Keratinocyte (primary cell): ENCODE results near the gene HACD1. TPM values are rescaled to one million over a fixed set of nuclear protein-coding genes. Genes with fewer than 3 reads are reported as not detected.

Source experiments
- DNase-seq: peaks from one replicate; pipeline ENCODE4 v3.0.0-alpha.2; 2011; ENCODE audit warnings: low read depth, missing footprints, low spot score
- FAIRE-seq: peaks from 2 replicates; lab custom pipeline; 2011; peaks lifted over from hg19 to GRCh38; lab: Jason Lieb, UNC
- H2AFZ ChIP-seq: 2 replicates; pipeline ENCODE4 v1.6.0; 2012; ENCODE audit warnings: low read length, control low read depth, inconsistent platforms; ENCODE audit not compliant: control insufficient read depth
- H3K27ac ChIP-seq: 2 replicates; pipeline ENCODE4 v1.5.1; 2011; ENCODE audit warnings: low read length; ENCODE audit not compliant: control insufficient read depth, insufficient read depth
- H3K27me3 ChIP-seq: 3 replicates; pipeline ENCODE4 v1.6.0; 2011; ENCODE audit warnings: low read length; ENCODE audit not compliant: control insufficient read depth, insufficient read depth; ENCODE audit errors: extremely low read depth
- H3K36me3 ChIP-seq, 2 experiments: 2 replicates in 1 of 2; 3 replicates in 1 of 2; pipeline ENCODE4 v1.5.1; 2011; ENCODE audit warnings: low read length in 2 of 2, mild to moderate bottlenecking in 1 of 2; ENCODE audit not compliant: control insufficient read depth in 2 of 2, insufficient read depth in 2 of 2; ENCODE audit errors: extremely low read depth in 1 of 2
- H3K4me1 ChIP-seq: 3 replicates; pipeline ENCODE4 v1.5.1; 2011; ENCODE audit warnings: low read length; ENCODE audit not compliant: control insufficient read depth, insufficient read depth; ENCODE audit errors: extremely low read depth
- H3K4me2 ChIP-seq: 3 replicates; pipeline ENCODE4 v1.6.0; 2011; ENCODE audit warnings: low read depth, low read length; ENCODE audit not compliant: control insufficient read depth, insufficient read depth; ENCODE audit errors: extremely low read depth
- H3K4me3 ChIP-seq, 3 experiments: fragments of 200-600 bp in 1 of 3; sonication (generic) in 1 of 3; 2 replicates in 2 of 3; 3 replicates in 1 of 3; pipeline ENCODE4 v1.5.1; 2011 to 2016; ENCODE audit warnings: low read length in 3 of 3, mild to moderate bottlenecking in 3 of 3, control low read depth in 2 of 3, inconsistent platforms in 1 of 3, low read depth in 1 of 3, mixed read lengths in 1 of 3, mixed run types in 1 of 3, moderate library complexity in 1 of 3; ENCODE audit not compliant: control insufficient read depth in 2 of 3, insufficient read depth in 2 of 3; ENCODE audit errors: extremely low read depth in 1 of 3
- H3K79me2 ChIP-seq: 2 replicates; pipeline ENCODE4 v1.6.0; 2012; ENCODE audit warnings: low read length; ENCODE audit not compliant: control insufficient read depth, insufficient read depth
- H3K9ac ChIP-seq: 3 replicates; pipeline ENCODE4 v1.6.0; 2011; ENCODE audit warnings: low read length; ENCODE audit not compliant: control insufficient read depth, insufficient read depth; ENCODE audit errors: extremely low read depth
- H3K9me1 ChIP-seq: 3 replicates; pipeline ENCODE4 v1.6.0; 2011; ENCODE audit warnings: low read length; ENCODE audit not compliant: control insufficient read depth, insufficient read depth; ENCODE audit errors: extremely low read depth
- H3K9me3 ChIP-seq: 2 replicates; pipeline ENCODE4 v1.5.1; 2012; ENCODE audit warnings: low read depth, low read length; ENCODE audit not compliant: control insufficient read depth
- H4K20me1 ChIP-seq: 3 replicates; pipeline ENCODE4 v1.6.0; 2011; ENCODE audit warnings: low read length; ENCODE audit not compliant: control insufficient read depth, insufficient read depth; ENCODE audit errors: extremely low read depth
- CTCF ChIP-seq, 3 experiments: IDR thresholded peaks in 1 of 3; conservative IDR thresholded peaks in 1 of 3; optimal IDR thresholded peaks in 1 of 3; 2 replicates in 2 of 3; 3 replicates in 1 of 3; pipeline versions ENCODE3 to v1.5.1; 2011; ENCODE audit warnings: low read length in 3 of 3, mild to moderate bottlenecking in 3 of 3, moderate library complexity in 2 of 3, control low read depth in 1 of 3, inconsistent platforms in 1 of 3; ENCODE audit not compliant: insufficient read depth in 2 of 3; ENCODE audit errors: extremely low read depth in 1 of 3
- EZH2 ChIP-seq: IDR thresholded peaks from one replicate; pipeline ENCODE4 v1.6.1; 2012; ENCODE audit warnings: inconsistent platforms, mild to moderate bottlenecking, low read length, moderate library complexity
- dilution Hi-C: fragments of 300-500 bp; cut with MboI; formaldehyde crosslinking; loops from one replicate; pipeline ENCODE4 v1.7.0; 2020; ENCODE audit warnings: low sequenced_read_pairs; ENCODE audit not compliant: extremely low pct_ligation_motif_present
- polyA plus RNA-seq, 5 experiments: library from polyadenylated mRNA; depleted of rRNA in 3 of 5; stranded (reverse) in 3 of 5; stranded (forward) in 1 of 5; unstranded in 1 of 5; fragments of >200 nt; gene quantifications; 1 replicate in 1 of 5; 2 replicates in 3 of 5; 3 replicates in 1 of 5; pipeline versions ENCODE4 v1.2.1 to v1.2.3, GENCODE V29; 2011 to 2012; ENCODE audit warnings: missing spikeins in 2 of 5, low read depth in 1 of 5, low replicate concordance in 1 of 5

Gene HACD1
- polyA plus RNA-seq, 1 donor (not counting 4 experiments of a cell fraction or from before 2014, with no cell fraction given): 46.3 TPM

GRCh38 chr10:17643339-17643754 lies 26.2 kb upstream of the HACD1 start:
- H3K27ac ChIP-seq: peak overlapping the region; percentile 100
- no peaks in the 10 kb centered on the region for H4K20me1 ChIP-seq
- peak overlapping the region; percentile 98 for H3K9ac ChIP-seq
- H2AFZ ChIP-seq: peak overlapping the region; percentile 92
- H3K9me1 ChIP-seq: no peaks in the 10 kb centered on the region
- peaks cover 0 to 3% of the 10 kb centered on the region in 2 experiments for H3K36me3 ChIP-seq
- H3K4me2 ChIP-seq: peak overlapping the region; percentile 71
- peaks cover 60% of the 10 kb centered on the region for H3K79me2 ChIP-seq
- TF ChIP-seq CTCF (optimal IDR thresholded peaks at IDR 0.05 in 1 of 3, IDR thresholded peaks at IDR 0.05 in 1 of 3, conservative IDR thresholded peaks at IDR 0.05 in 1 of 3; ENCODE audit: extremely low read depth in 1 of 3, insufficient read depth in 2 of 3, low read length in 3 of 3): no peak
- TF ChIP-seq EZH2: no peak
- H3K4me3 ChIP-seq: peak overlapping the region; percentile 80 to 100 (median 81)
- dilution Hi-C loops: no loop called here
- peaks cover 28% of the 10 kb centered on the region for H3K4me1 ChIP-seq
- H3K27me3 ChIP-seq: no peaks in the 10 kb centered on the region
- no peaks in the 10 kb centered on the region for H3K9me3 ChIP-seq
- FAIRE-seq (no peak), DNase-seq (no peak)

GRCh38 chr10:17640331-17640816 lies 23.2 kb upstream of the HACD1 start:
- FAIRE-seq (no peak), DNase-seq (no peak)
- Histone ChIP-seq H3K27me3 (no peaks in the 10 kb centered on the region), H3K27ac (no peak overlapping the region), H3K9me3 (no peaks in the 10 kb centered on the region), H3K9ac (no peak overlapping the region), H3K4me3 (no peak overlapping the region), H3K79me2 (peaks cover 30% of the 10 kb centered on the region), H2AFZ (no peak overlapping the region), H3K9me1 (no peaks in the 10 kb centered on the region), H3K4me2 (no peak overlapping the region), H4K20me1 (no peaks in the 10 kb centered on the region), H3K4me1 (peaks cover 19% of the 10 kb centered on the region), H3K36me3 (no peaks in the 10 kb centered on the region)
- dilution Hi-C loops: no loop called here
- TF ChIP-seq CTCF (optimal IDR thresholded peaks at IDR 0.05 in 1 of 3, IDR thresholded peaks at IDR 0.05 in 1 of 3, conservative IDR thresholded peaks at IDR 0.05 in 1 of 3; ENCODE audit: extremely low read depth in 1 of 3, insufficient read depth in 2 of 3, low read length in 3 of 3) (no peak), EZH2 (no peak)
